H9 (cell line): ENCODE results near the gene MYO5B. TPM values are rescaled to one million over a fixed set of nuclear protein-coding genes. Genes with fewer than 3 reads are reported as not detected.

Experiments used
- DNase-seq: peaks from one replicate; pipeline ENCODE4 v3.0.0-alpha.2; 2017
- H2AFZ ChIP-seq: one replicate; pipeline ENCODE4 v1.6.1; 2013; ENCODE audit warnings: mild to moderate bottlenecking, low read length, control low read depth, moderate library complexity
- H2AK5ac ChIP-seq: 2 replicates; pipeline ENCODE4 v1.6.1; 2013; ENCODE audit warnings: low read length, control low read depth, mixed read lengths; ENCODE audit not compliant: insufficient read length
- H2BK120ac ChIP-seq: one replicate; pipeline ENCODE4 v1.6.1; 2013; ENCODE audit warnings: low read depth, mild to moderate bottlenecking, low read length, control low read depth, inconsistent platforms; ENCODE audit not compliant: poor library complexity, severe bottlenecking
- H2BK12ac ChIP-seq: 2 replicates; pipeline ENCODE4 v1.6.1; 2013; ENCODE audit warnings: low read length, control low read depth, mixed read lengths, low read depth; ENCODE audit not compliant: insufficient read length
- H2BK15ac ChIP-seq: 2 replicates; pipeline ENCODE4 v1.6.1; 2013; ENCODE audit warnings: low read depth, low read length, control low read depth
- H2BK20ac ChIP-seq: one replicate; pipeline ENCODE4 v1.6.1; 2013; ENCODE audit warnings: low read depth, mild to moderate bottlenecking, low read length, control low read depth, inconsistent platforms; ENCODE audit not compliant: poor library complexity, severe bottlenecking
- H2BK5ac ChIP-seq: 2 replicates; pipeline ENCODE4 v1.6.1; 2013; ENCODE audit warnings: low read length, control low read depth, mixed read lengths; ENCODE audit not compliant: insufficient read length
- H3K14ac ChIP-seq: 2 replicates; pipeline ENCODE4 v1.6.1; 2013; ENCODE audit warnings: low read length, control low read depth; ENCODE audit not compliant: insufficient read depth
- H3K18ac ChIP-seq: 2 replicates; pipeline ENCODE4 v1.6.1; 2013; ENCODE audit warnings: low read depth, mild to moderate bottlenecking, mixed read lengths, low read length, control low read depth; ENCODE audit not compliant: insufficient read length
- H3K23ac ChIP-seq: 2 replicates; pipeline ENCODE4 v1.6.1; 2013; ENCODE audit warnings: low read length, control low read depth, mixed read lengths, low read depth; ENCODE audit not compliant: insufficient read length
- H3K23me2 ChIP-seq: 2 replicates; pipeline ENCODE4 v1.6.1; 2013; ENCODE audit warnings: low read depth, mild to moderate bottlenecking, mixed read lengths, low read length, control low read depth; ENCODE audit not compliant: insufficient read length, poor library complexity, severe bottlenecking
- H3K27ac ChIP-seq: 2 replicates; pipeline ENCODE4 v1.5.1; 2013; ENCODE audit warnings: low read length, control low read depth, mixed read lengths, low read depth; ENCODE audit not compliant: insufficient read length
- H3K27me3 ChIP-seq: 2 replicates; pipeline ENCODE4 v1.6.1; 2013; ENCODE audit warnings: low read length, control low read depth, inconsistent platforms; ENCODE audit not compliant: insufficient read depth
- H3K4ac ChIP-seq: 2 replicates; pipeline ENCODE4 v1.6.1; 2013; ENCODE audit warnings: low read depth, mild to moderate bottlenecking, control low read depth, inconsistent platforms, low read length, moderate library complexity
- H3K4me1 ChIP-seq: 2 replicates; pipeline ENCODE4 v1.6.1; 2013; ENCODE audit warnings: low read length, control low read depth, inconsistent platforms; ENCODE audit not compliant: insufficient read depth
- H3K4me2 ChIP-seq: 2 replicates; pipeline ENCODE4 v1.6.1; 2013; ENCODE audit warnings: low read length, control low read depth, mixed read lengths; ENCODE audit not compliant: insufficient read length, insufficient read depth
- H3K56ac ChIP-seq: 2 replicates; pipeline ENCODE4 v1.6.1; 2013; ENCODE audit warnings: low read depth, mild to moderate bottlenecking, mixed read lengths, low read length, control low read depth; ENCODE audit not compliant: insufficient read length
- H3K79me1 ChIP-seq: 2 replicates; pipeline ENCODE4 v1.6.1; 2013; ENCODE audit warnings: low read depth, mild to moderate bottlenecking, moderate library complexity, low read length, control low read depth, inconsistent platforms; ENCODE audit not compliant: insufficient read depth, poor library complexity, severe bottlenecking
- H3K79me2 ChIP-seq: 2 replicates; pipeline ENCODE4 v1.6.1; 2013; ENCODE audit warnings: low read length, control low read depth, inconsistent platforms; ENCODE audit not compliant: insufficient read depth
- H3K9ac ChIP-seq: 2 replicates; pipeline ENCODE4 v1.6.1; 2013; ENCODE audit warnings: low read length, control low read depth, mixed read lengths; ENCODE audit not compliant: insufficient read length; ENCODE audit errors: extremely low read depth
- H3K9me3 ChIP-seq: one replicate; pipeline ENCODE4 v1.6.1; 2013; ENCODE audit warnings: low read depth, low read length, inconsistent platforms; ENCODE audit not compliant: control insufficient read depth
- H3T11ph ChIP-seq: one replicate; pipeline ENCODE4 v1.6.1; 2013; ENCODE audit warnings: mild to moderate bottlenecking, low read length, control low read depth, inconsistent platforms
- H4K20me1 ChIP-seq: one replicate; pipeline ENCODE4 v1.6.1; 2013; ENCODE audit not compliant: control insufficient read depth, insufficient read length, insufficient read depth
- H4K5ac ChIP-seq: 2 replicates; pipeline ENCODE4 v1.6.1; 2013; ENCODE audit warnings: low read depth, mild to moderate bottlenecking, mixed read lengths, low read length, control low read depth; ENCODE audit not compliant: insufficient read length
- H4K8ac ChIP-seq: replicated peaks from 2 replicates; pipeline ENCODE4 v1.6.1; 2013; ENCODE audit warnings: low read length, control low read depth, mixed read lengths, low read depth; ENCODE audit not compliant: insufficient read length
- H4K91ac ChIP-seq: 2 replicates; pipeline ENCODE4 v1.6.1; 2013; ENCODE audit warnings: low read depth, mild to moderate bottlenecking, moderate library complexity, mixed read lengths, low read length, control low read depth; ENCODE audit not compliant: insufficient read length
- H3K27ac Mint-ChIP-seq, 3 experiments: 2 replicates in 2 of 3; 3 replicates in 1 of 3; pipeline ENCODE4 v1.8.0; 2020 to 2021; ENCODE audit warnings: mixed read lengths in 3 of 3, mild to moderate bottlenecking in 1 of 3, moderate library complexity in 1 of 3
- H3K27me3 Mint-ChIP-seq: 2 replicates; pipeline ENCODE4 v1.8.0; 2021; ENCODE audit warnings: low read depth, mild to moderate bottlenecking, moderate library complexity, mixed read lengths
- H3K36me3 Mint-ChIP-seq, 3 experiments: 2 replicates in 2 of 3; 3 replicates in 1 of 3; pipeline ENCODE4 v1.8.0; 2020 to 2021; ENCODE audit warnings: low read depth in 3 of 3, mixed read lengths in 3 of 3; ENCODE audit not compliant: insufficient read depth in 1 of 3
- H3K4me1 Mint-ChIP-seq, 2 experiments: 2 replicates each; pipeline ENCODE4 v1.8.0; 2020; ENCODE audit warnings: mixed read lengths in 2 of 2
- H3K4me3 Mint-ChIP-seq, 2 experiments: 2 replicates in 1 of 2; 3 replicates in 1 of 2; pipeline ENCODE4 v1.8.0; 2020 to 2021; ENCODE audit warnings: mild to moderate bottlenecking in 2 of 2, mixed read lengths in 2 of 2, moderate library complexity in 1 of 2
- H3K9me3 Mint-ChIP-seq, 2 experiments: 2 replicates in 1 of 2; 3 replicates in 1 of 2; pipeline ENCODE4 v1.8.0; 2020; ENCODE audit warnings: mild to moderate bottlenecking in 2 of 2, mixed read lengths in 2 of 2, moderate library complexity in 1 of 2
- WGBS: extraction: QIAGEN DNeasy Blood & Tissue Kit; methylation state at CpG from one replicate; pipeline ENCODE4 v1.1.7; 2013; ENCODE audit warnings: missing lambda C conversion rate, low lambda C conversion rate, mixed read lengths; ENCODE audit not compliant: insufficient read length; ENCODE audit errors: extremely low coverage; 5-methylcytosine and 5-hydroxymethylcytosine counted together
- total RNA-seq: library from RNA; stranded (reverse); gene quantifications from 2 replicates; pipeline ENCODE4 v1.2.1, GENCODE V29; 2021
- TF ChIP-seq, protein P1 (sequence below): fragments of 200-600 bp; sonication (generic); conservative IDR thresholded peaks from 3 replicates; pipeline ENCODE4 v1.8.0; 2021; ENCODE audit warnings: antibody characterized with exemption, mild to moderate bottlenecking

Gene MYO5B
- total RNA-seq, 1 experiment from 2014 or later = 9.3 TPM

DNA sequence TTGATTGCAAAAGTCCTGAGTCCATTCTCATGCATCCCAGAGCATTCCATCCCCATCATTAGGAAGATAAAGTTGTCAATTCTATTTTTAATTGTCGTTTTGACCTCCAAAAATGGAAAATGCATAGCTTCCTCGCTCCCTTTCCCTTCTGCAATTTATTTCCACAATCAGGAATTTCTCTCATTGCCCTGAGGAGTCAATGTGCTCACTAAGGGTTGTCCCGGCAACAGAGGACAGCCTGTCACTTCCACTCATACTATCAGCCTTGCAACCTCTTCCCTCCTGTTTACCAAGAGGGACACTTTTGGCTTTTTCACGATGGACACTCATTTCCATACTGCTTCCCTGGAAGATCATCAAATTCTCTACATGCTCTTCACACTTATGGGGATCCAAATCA lies 164.8 kb downstream of the MYO5B start:
- Histone ChIP-seq H4K5ac (no peak overlapping the region), H3K23ac (no peak overlapping the region), H3K18ac (no peak overlapping the region), H3K27me3 (no peaks in the 10 kb centered on the region), H2BK5ac (no peak overlapping the region), H4K8ac (no peak overlapping the region), H2BK15ac (no peak overlapping the region), H2AFZ (no peak overlapping the region), H2AK5ac (no peak overlapping the region), H2BK120ac (no peak overlapping the region), H4K20me1 (no peaks in the 10 kb centered on the region), H3K79me1 (no peaks in the 10 kb centered on the region), H3K56ac (no peak overlapping the region), H2BK12ac (no peak overlapping the region), H4K91ac (no peak overlapping the region), H3K27ac (no peak overlapping the region), H3K14ac (no peak overlapping the region), H2BK20ac (no peak overlapping the region), H3K23me2 (no peaks in the 10 kb centered on the region), H3T11ph (no peak overlapping the region), H3K4me1 (no peaks in the 10 kb centered on the region), H3K79me2 (no peaks in the 10 kb centered on the region), H3K9me3 (no peaks in the 10 kb centered on the region), H3K9ac (no peak overlapping the region), H3K4ac (no peak overlapping the region), H3K4me2 (no peak overlapping the region)
- no peaks in the 10 kb centered on the region for H3K9me3 Mint-ChIP-seq
- H3K27ac Mint-ChIP-seq = no peak overlapping the region
- H3K4me1 Mint-ChIP-seq = no peaks in the 10 kb centered on the region
- no peaks in the 10 kb centered on the region; a peak in 1 of 7 replicates for H3K36me3 Mint-ChIP-seq
- TF ChIP-seq, protein P1, sequence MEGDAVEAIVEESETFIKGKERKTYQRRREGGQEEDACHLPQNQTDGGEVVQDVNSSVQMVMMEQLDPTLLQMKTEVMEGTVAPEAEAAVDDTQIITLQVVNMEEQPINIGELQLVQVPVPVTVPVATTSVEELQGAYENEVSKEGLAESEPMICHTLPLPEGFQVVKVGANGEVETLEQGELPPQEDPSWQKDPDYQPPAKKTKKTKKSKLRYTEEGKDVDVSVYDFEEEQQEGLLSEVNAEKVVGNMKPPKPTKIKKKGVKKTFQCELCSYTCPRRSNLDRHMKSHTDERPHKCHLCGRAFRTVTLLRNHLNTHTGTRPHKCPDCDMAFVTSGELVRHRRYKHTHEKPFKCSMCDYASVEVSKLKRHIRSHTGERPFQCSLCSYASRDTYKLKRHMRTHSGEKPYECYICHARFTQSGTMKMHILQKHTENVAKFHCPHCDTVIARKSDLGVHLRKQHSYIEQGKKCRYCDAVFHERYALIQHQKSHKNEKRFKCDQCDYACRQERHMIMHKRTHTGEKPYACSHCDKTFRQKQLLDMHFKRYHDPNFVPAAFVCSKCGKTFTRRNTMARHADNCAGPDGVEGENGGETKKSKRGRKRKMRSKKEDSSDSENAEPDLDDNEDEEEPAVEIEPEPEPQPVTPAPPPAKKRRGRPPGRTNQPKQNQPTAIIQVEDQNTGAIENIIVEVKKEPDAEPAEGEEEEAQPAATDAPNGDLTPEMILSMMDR = no peak
- WGBS = no CpG with 5 or more reads among the region's 4 CpGs
- peaks cover under 1% of the 10 kb centered on the region for H3K27me3 Mint-ChIP-seq
- no peak for DNase-seq
- no peak overlapping the region for H3K4me3 Mint-ChIP-seq
